ENCODE measurements around the gene PRSS21. TPM values are rescaled to one million over a fixed set of nuclear protein-coding genes. Genes with fewer than 3 reads are reported as not detected.

Gene PRSS21
- total RNA-seq, 6 experiments from 2014 or later, result not detected

DNA sequence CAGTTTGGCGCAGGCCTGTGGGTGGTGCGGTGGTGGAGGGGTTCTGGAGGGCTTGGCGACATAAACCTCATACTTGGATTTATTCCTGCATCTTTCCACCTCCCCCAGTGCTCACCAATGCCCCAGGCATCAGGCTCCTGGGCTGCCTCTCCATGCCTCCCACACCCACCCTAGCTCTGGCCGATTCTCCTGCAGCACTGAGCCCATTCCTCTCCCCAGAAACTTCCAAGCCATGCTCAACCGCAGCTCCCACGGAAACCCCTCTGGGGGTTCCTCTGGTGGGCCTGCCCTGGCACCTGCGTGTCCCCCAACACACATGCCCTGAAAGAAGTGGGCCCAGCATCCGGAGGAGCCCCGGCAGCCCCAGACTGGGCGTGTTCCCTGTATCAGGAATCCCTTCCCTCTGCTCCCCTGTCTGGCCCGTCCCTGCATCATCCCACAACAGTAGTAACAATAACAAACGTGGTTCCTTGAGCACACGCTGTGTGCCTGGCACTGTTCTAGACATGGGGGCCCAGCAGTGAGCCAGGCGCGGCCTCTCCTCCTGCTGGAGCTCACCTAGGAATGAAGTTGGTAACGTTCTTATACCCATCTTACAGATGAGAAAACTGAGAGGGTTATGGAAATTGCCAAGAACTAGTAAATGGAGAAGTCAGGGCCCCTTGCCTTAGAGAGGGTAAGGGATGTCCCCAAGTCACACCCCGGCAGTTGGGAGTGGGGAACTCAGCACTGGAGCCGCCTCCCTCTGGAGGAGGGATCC is 2.3 kb downstream of the PRSS21 start:
- no peak overlapping the region for H3K4me3 ChIP-seq
- H3K36me3 ChIP-seq, result no peaks in the 10 kb centered on the region
- DNase-seq (peak in 1 of 3 donors; percentile 27), ATAC-seq (no peak)
- no peaks in the 10 kb centered on the region for H3K27me3 ChIP-seq
- no peaks in the 10 kb centered on the region for H3K9me3 ChIP-seq
- whole genome bisulfite sequencing (ENCODE audit: insufficient coverage, low coverage, low lambda C conversion rate, missing lambda C conversion rate), result 73% methylated on average over 10 of the region's 18 CpGs
- no peaks in the 10 kb centered on the region for H3K4me1 ChIP-seq
- intact Hi-C loops (cut with DNase I), result no loop called here
- no peak overlapping the region for H3K27ac ChIP-seq
- TF ChIP-seq POLR2A (IDR thresholded peaks at IDR 0.05) (no peak), CTCF (IDR thresholded peaks at IDR 0.05) (no peak)

- Histone ChIP-seq H3K4me3 (no peak overlapping the region), H3K36me3 (no peaks in the 10 kb centered on the region), H3K27me3 (no peaks in the 10 kb centered on the region), H3K27ac (no peak overlapping the region), H3K9me3 (no peaks in the 10 kb centered on the region), H3K4me1 (no peaks in the 10 kb centered on the region)
- DNase-seq (peak in 1 of 3 donors; percentile 35), ATAC-seq (peak in 1 of 4 donors; percentile 5)
- WGBS (ENCODE audit: insufficient coverage, low coverage, low lambda C conversion rate, missing lambda C conversion rate), result 46% methylated on average over 5 of the region's 17 CpGs
- intact Hi-C loops (cut with DNase I), result no loop called here
- no peak for TF ChIP-seq POLR2A (IDR thresholded peaks at IDR 0.05)
- no peak for TF ChIP-seq CTCF (IDR thresholded peaks at IDR 0.05)
These were observed 3.1 kb downstream of the PRSS21 start for GRCh38 chr16:2819939-2820835.

DNA sequence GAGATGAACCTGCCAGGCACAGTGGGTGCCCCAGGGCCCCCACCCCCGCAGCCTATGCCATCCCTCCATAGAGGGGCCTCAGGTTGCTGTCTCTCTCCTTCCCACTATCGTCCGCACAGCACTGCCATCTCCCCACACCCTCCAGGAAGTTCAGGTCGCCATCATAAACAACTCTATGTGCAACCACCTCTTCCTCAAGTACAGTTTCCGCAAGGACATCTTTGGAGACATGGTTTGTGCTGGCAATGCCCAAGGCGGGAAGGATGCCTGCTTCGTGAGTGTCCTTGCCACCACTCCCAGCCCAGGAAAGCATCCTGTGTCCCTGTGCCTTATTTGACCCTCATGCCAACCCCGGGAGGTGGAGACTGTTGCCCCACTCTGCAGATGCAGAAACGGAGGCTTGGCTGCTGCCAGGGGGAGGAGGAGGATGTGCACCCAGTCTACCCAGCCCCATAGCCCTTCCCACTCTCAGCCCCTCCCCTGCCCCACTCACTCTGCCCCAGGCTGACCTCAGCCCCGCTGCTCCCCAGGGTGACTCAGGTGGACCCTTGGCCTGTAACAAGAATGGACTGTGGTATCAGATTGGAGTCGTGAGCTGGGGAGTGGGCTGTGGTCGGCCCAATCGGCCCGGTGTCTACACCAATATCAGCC is 3.9 kb downstream of the PRSS21 start:
- no peak overlapping the region for H3K4me3 ChIP-seq
- no peaks in the 10 kb centered on the region for H3K4me1 ChIP-seq
- 62% methylated on average over 10 of the region's 14 CpGs for WGBS (ENCODE audit: insufficient coverage, low coverage, low lambda C conversion rate, missing lambda C conversion rate)
- intact Hi-C loops (cut with DNase I), result no loop called here
- ATAC-seq (no peak), DNase-seq (no peak)
- no peak overlapping the region for H3K27ac ChIP-seq
- no peak for TF ChIP-seq POLR2A (IDR thresholded peaks at IDR 0.05)
- H3K36me3 ChIP-seq, result no peaks in the 10 kb centered on the region
- no peaks in the 10 kb centered on the region for H3K27me3 ChIP-seq
- H3K9me3 ChIP-seq, result no peaks in the 10 kb centered on the region

DNA sequence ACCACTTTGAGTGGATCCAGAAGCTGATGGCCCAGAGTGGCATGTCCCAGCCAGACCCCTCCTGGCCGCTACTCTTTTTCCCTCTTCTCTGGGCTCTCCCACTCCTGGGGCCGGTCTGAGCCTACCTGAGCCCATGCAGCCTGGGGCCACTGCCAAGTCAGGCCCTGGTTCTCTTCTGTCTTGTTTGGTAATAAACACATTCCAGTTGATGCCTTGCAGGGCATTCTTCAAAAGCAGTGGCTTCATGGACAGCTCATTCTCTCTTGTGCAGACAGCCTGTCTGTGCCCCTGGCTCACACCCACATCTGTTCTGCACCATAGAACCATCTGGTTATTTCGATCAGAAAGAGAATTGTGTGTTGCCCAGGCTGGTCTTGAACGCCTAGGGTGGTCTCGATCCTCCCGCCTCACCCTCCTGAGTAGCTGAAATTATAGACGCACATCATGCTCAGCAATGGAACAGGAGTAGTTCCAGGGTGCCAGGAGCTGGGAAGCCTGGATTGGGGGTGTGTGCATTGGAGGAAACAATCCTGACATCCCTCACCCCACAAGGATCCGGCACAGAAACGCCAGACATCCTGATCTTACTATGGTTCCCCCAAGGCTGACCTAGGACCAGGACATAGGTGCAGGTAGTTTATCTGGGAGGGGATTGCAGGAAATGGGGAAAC is 4.6 kb downstream of the PRSS21 start:
- ATAC-seq (no peak), DNase-seq (peak in 1 of 3 donors; percentile 9)
- H3K36me3 ChIP-seq, result no peaks in the 10 kb centered on the region
- intact Hi-C loops (cut with DNase I), result no loop called here
- 54% methylated on average over 5 of the region's 9 CpGs for WGBS (ENCODE audit: insufficient coverage, low coverage, low lambda C conversion rate, missing lambda C conversion rate)
- no peak for TF ChIP-seq CTCF (IDR thresholded peaks at IDR 0.05)
- TF ChIP-seq POLR2A (IDR thresholded peaks at IDR 0.05), result no peak
- H3K9me3 ChIP-seq, result no peaks in the 10 kb centered on the region
- no peak overlapping the region for H3K27ac ChIP-seq
- no peak overlapping the region for H3K4me3 ChIP-seq
- H3K27me3 ChIP-seq, result no peaks in the 10 kb centered on the region
- H3K4me1 ChIP-seq, result no peaks in the 10 kb centered on the region
